Lower lobe of right lung (tissue), 1 donor: ENCODE results near the gene ZNG1A. TPM values are rescaled to one million over a fixed set of nuclear protein-coding genes. Genes with fewer than 3 reads are reported as not detected.

Experiments
- total RNA-seq: library from RNA; stranded (reverse); fragmentation: NEBNext Ultra II Directional; extraction: Animal tissue kit (Norgen Biotek cat#: 25700); gene quantifications from one replicate; pipeline ENCODE4 v1.2.1, GENCODE V29; 2021
- donor health status: DM: no; HTN: yes; CAD: no; lungs with severe emphysema.

ZNG1A gene
- total RNA-seq, 1 donor from 2014 or later = 28.4 TPM

Other genes with a start within 250 kb of the ZNG1A start
- gene WASHC1, start 149.6 kb downstream of the ZNG1A start, total RNA-seq = 25.1 TPM
- 0.32 TPM for gene FOXD4, start 60.6 kb downstream of the ZNG1A start, total RNA-seq
- gene DOCK8, start 35.8 kb upstream of the ZNG1A start, total RNA-seq = 112 TPM